ENCODE measurements around the gene GOLGA3.

GRCh38 chr12:132812631-132813305 lies 15.9 kb downstream of the GOLGA3 start:
- TF ChIP-seq CTCF (conservative IDR thresholded peaks at IDR 0.05) (no peak), ZFX (IDR thresholded peaks at IDR 0.05) (no peak)

Data from C4-2B (cell line).